Central memory CD4-positive, alpha-beta T cell (primary cell): ENCODE results near the gene MOCS3.
A peak's percentile ranks its signal among the peaks of the same experiment; 100 is the strongest.

ENCODE experiments used
- DNase-seq: peaks from one replicate; pipeline ENCODE4 v3.0.0; 2022
- total RNA-seq, 3 experiments: gene quantifications; one replicate each; lab custom pipeline; 2026; lab: John Stamatoyannopoulos, UW

Gene MOCS3
- total RNA-seq: 11.0 to 31.2 (median 17.7) reads per million in 3 experiments

GRCh38 chr20:50958615-50959542 is at the start of gene MOCS3:
MOCS3 (plus strand) TSS chr20:50958818; CDS start chr20:50958843, 25 bp downstream.
- peak; percentile 90 for DNase-seq

- no peak for DNase-seq
Measured at GRCh38 chr20:50909413-50909812, 49.2 kb upstream of the MOCS3 start.

GRCh38 chr20:50911030-50911429 is 47.6 kb upstream of the MOCS3 start:
- DNase-seq: no peak

- no peak for DNase-seq
Measured at GRCh38 chr20:50911716-50912115, 46.9 kb upstream of the MOCS3 start.

- no peak for DNase-seq
Measured at GRCh38 chr20:50913690-50914375, 44.8 kb upstream of the MOCS3 start.

- no peak for DNase-seq
Measured at GRCh38 chr20:50915424-50915823, 43.2 kb upstream of the MOCS3 start.

- DNase-seq: no peak
Measured at GRCh38 chr20:50916257-50916656, 42.4 kb upstream of the MOCS3 start.

- DNase-seq: no peak
Measured at GRCh38 chr20:50916934-50917333, 41.7 kb upstream of the MOCS3 start.

- no peak for DNase-seq
Measured at GRCh38 chr20:50918403-50918802, 40.2 kb upstream of the MOCS3 start.

- DNase-seq: no peak
Measured at GRCh38 chr20:50919567-50919966, 39.1 kb upstream of the MOCS3 start.

- DNase-seq: no peak
Measured at GRCh38 chr20:50920997-50921396, 37.6 kb upstream of the MOCS3 start.

GRCh38 chr20:50921803-50922501 is 36.7 kb upstream of the MOCS3 start:
- DNase-seq: no peak

- no peak for DNase-seq
Measured at GRCh38 chr20:50924261-50924920, 34.2 kb upstream of the MOCS3 start.

GRCh38 chr20:50926530-50926929 is 32.1 kb upstream of the MOCS3 start:
- no peak for DNase-seq

GRCh38 chr20:50928469-50928868 is 30.1 kb upstream of the MOCS3 start:
- no peak for DNase-seq

GRCh38 chr20:50929299-50930138 is 29.1 kb upstream of the MOCS3 start:
- peak; percentile 92 for DNase-seq

GRCh38 chr20:50930139-50930975 is 28.3 kb upstream of the MOCS3 start:
- no peak for DNase-seq

- no peak for DNase-seq
Measured at GRCh38 chr20:50930976-50931305, 27.7 kb upstream of the MOCS3 start.

- DNase-seq: peak; percentile 91
Measured at GRCh38 chr20:50931306-50932015, 27.2 kb upstream of the MOCS3 start, which contains the start of gene ADNP. ADNP (minus strand) TSS chr20:50931437; CDS start chr20:50903996, 27,441 bp downstream.

GRCh38 chr20:50932016-50932485 is 26.6 kb upstream of the MOCS3 start:
- no peak for DNase-seq
